Activated T-cell treated with anti-CD3 and anti-CD28 coated beads, Interleukin-2, amount 50 U/mL, for 48 hours (primary cell): ENCODE data around the gene BAHCC1.
A peak's percentile ranks its signal among the peaks of the same experiment; 100 is the strongest.

Source experiments
- DNase-seq, 2 experiments: peaks; one replicate each; pipeline ENCODE4 v3.0.0-alpha.2; 2020

Gene BAHCC1

DNA sequence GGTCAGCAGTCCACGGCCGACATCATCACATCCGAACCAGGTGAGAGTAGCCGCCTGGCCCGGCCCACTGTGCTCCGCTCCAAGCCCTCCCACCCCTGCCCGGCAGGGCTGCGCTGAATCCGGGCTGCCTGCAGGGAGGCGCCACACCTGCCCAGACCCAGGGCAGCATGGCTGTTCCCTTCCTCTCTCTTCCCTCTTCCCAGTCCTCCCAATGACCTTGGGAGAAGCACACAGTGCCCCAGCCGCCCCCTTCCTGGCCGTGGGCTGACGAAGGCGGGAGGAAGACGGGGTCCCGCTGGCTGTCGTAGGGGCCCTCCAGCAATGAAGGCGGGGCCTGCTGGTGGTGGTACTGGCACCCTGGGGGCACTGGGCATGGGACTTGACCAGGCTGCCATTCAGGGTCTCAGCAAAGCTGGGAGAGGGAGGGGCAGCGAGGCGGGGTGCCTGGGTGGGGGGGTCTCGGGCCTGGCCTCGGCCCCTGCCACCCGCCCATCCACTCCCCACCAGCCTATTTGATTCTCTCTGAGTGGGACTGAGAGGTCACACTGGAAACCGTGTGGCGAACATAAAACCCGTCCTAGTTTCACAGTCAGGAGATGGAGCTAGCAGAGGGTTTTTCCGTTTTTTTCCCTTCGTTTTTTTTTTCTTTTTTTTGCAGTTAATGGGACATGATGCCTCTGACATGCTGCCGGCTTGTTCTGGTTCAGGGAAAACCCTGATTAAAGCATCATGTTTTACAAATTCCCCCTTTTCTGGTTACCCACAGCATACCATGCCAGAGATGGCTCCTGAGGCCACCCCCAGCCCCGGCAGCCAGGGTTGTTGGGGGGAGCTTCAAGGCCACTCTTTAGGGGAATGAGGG lies 50.6 kb downstream of the BAHCC1 start:
- DNase-seq: no peak

DNA sequence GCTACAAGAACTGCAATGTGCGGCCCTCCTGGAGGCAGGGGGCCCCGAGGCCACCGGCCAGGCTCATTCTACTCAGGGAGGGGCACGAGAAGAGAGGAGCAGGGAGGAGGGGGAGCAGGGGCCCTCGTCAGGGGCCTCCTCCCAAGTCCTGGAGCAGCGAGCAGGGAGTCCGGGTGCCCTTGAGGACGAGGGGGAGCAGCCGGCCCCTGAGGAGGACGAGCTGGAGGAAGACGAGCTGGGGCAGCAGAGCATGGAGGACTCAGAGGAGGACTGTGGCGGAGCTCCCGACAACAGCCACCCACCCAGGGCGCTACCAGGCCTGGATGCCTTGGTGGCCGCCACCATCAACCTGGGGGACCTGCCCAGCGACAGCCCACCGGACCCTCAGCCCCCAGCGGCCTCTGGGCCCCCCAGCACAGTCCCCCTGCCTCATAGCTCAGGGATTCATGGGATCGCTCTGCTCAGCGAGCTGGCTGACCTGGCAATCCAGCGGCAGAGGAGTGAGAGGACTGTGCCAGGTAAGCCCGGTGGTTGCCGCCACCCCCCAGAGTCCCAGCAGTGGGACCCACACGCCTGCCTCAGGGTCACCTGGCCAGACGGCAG lies 52.2 kb downstream of the BAHCC1 start:
- no peak for DNase-seq

DNA sequence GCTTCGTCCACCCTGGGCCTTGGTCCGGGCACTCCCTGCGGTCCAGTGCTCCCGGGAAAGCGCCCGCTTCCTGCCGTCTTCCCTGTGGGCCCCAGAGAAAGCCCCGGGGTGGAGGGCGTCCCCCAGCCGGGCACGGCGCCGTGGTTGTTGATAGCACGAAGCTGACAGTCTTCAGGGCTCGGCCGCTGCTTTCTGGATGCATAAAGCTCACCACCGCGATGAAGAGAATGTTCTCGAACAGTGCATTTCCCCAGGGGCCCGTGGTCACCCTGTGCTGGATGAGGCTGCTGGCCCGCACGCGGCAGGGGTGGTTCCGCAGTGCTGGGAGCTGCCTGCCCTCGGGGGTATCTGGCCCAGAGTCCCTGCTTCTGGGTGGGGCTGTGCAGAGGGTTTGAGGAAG lies 53.2 kb downstream of the BAHCC1 start:
- DNase-seq: no peak

DNA sequence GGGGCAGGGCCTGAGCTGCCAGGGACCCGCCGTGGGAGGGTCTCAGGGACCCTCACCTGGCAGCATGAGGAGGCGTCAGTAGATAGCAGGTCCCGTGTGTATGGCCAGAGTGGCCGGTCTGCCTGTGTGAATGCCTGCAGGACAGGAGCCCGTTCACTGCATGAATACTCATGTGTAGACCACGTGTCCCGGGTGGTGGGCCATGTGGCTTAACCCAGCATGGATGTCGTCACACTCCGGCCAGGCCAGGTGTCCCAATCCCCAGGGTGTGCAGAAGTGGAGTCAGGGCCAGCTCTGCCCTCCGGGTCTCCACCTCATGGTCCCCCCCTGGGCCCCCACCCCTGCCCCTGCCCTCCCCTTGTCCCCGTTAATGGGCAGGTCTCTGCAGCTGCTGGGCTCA lies 53.7 kb downstream of the BAHCC1 start:
- no peak for DNase-seq

DNA sequence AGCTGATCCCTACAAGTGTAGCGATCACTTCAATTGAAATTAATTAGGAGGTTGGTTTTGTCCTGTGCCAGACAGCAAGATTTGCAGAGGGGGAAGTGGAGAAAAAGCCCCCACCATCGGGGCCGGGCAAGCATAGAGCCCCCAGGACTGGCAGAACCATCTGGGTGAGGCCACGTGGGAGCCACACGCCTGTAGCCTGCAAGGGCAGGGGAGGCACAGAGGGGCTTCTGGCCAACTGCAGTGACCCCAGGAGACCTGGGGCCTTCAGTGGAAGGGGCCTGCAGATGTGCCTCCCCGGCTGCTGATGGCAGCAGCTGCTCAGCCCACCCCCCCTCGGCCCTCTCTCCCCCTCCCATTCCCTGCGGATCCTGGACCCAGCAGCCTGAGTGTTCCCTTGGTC lies 54.1 kb downstream of the BAHCC1 start:
- DNase-seq: no peak

DNA sequence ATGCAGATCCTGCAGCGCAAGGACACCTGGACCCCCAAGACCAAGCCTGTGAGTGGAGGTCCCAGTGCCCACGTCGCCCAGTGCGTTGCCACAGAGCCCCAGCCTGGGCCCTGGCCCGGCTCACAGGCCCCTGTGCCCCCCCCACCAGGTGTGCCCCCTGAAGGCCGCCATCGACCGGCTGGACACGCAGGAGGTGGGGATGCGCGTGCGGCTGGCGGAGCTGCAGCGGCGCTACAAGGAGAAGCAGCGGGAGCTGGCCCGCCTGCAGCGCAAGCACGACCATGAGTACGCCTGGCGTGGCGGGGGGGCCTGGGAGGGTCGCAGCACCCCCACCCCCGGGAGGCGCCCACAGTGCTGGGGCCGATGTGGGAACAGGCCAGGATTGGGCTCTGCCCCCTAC lies 56.6 kb downstream of the BAHCC1 start:
- DNase-seq: no peak

DNA sequence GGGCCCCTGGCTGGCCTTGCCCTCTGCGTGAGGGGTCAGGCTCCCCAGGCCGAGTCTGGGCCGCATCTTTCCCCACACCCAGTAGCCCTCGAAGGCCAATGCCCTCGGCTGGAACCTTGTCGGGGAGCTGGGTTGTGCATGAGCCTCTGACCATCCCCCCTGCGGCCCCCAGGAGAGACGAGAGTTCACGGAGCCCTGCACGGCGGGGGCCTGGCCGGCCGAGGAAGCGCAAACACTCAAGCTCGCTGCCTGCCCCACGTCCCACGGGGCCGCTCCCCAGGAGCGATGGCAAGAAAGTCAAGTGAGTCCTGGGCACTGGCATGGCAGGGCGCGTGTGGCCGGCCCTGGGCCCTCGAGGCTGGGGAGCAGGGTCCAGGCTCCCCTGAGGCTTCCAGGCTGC lies 57.3 kb downstream of the BAHCC1 start:
- no peak for DNase-seq

DNA sequence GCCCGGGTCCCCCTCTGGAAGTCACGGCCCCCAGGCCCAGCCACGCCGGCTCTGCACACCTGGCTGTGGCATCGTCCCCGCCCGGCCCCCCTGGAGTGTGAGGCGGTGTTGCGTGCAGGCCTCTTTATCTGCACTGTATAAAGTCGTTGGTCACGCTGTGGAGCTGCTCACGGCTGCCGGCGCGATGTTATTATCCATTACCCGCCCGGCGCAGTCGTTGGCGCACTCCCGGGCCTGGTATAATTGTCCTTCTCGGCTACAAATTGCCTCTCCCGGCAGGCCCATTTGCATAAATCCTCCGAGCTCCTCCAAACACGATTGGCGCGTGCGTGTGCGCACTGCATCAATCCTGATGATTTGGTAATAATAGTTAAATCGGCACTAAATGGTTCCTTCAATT lies 57.8 kb downstream of the BAHCC1 start:
- no peak for DNase-seq

DNA sequence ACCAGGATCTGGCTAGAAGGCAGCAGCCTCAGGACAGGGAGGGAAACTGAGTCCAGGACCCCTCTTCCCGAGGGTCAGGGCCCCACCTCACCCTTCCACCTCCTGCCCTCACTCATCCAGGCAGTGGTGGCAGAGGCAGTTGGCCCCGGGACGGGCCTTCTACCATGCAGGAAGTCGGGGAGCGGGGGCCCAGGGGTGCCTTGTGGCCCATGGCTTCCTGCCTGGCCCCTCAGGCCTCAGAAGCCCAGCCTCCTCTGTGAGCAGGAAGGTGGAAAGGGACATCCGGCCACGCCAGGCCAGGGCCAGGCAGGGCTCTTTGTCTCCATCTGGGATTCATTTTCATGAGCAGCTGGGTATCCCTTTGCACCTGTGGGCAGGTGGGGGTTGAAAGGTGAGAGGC lies 58.5 kb downstream of the BAHCC1 start:
- peak; percentile 20 to 45 for DNase-seq

DNA sequence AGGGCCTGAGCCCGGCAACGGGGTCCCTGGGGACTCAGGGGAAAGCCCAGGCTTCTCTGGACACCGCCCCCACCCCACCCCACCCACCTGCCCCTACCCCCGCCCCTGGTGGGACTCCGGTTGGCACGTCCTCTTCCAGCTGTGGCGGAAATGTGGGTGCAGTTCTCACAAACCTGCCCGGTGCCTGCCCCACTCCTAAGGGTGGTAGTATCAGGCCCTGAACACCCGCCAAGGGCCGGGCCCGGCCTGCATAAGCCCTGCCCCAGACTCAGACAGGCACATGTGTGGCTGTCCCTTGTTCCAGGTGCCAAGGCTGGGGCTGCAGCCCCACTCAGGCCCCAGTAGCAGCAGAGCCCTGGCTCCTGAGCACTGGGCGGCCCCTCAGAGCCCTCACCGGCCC lies 59.2 kb downstream of the BAHCC1 start:
- DNase-seq: no peak

DNA sequence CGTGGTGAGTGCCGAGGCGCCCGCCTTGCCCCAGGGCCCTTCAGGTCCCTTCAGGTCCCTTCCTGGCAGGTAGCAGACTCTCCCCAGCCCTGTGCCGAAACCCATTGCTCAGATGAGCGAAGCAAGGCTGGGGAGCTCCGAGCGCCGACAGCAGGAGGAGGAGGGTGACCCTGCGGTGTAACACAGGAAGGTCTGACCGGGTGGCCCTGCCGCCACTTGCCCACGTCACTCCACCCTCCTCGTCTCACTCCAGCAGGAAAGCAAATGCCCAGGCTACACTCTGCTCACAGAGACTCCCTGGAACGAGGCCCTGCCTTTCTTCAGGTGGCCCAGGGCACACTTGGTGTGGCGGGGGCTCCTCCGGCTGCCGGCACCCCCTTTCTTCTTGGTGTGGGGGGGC lies 60.1 kb downstream of the BAHCC1 start:
- no peak for DNase-seq

DNA sequence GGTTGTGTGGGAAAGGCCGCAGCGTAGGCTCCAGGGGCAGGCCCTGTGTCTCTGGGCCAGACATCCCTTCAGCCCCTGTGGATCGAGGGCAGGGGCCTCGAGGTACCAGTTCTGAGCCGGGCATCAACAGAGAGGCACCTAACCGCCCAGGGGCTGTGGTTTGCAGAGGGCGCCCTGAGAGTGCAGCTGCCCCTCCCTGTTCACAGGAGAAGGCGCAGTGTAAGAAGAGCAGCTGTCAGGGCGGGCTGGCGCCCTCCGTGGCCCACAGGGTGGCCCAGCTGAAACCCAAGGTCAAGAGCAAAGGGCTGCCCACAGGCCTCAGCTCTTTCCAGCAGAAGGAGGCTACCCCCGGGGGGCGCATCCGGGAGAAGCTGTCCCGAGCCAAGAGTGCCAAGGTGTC lies 60.8 kb downstream of the BAHCC1 start:
- DNase-seq: no peak

DNA sequence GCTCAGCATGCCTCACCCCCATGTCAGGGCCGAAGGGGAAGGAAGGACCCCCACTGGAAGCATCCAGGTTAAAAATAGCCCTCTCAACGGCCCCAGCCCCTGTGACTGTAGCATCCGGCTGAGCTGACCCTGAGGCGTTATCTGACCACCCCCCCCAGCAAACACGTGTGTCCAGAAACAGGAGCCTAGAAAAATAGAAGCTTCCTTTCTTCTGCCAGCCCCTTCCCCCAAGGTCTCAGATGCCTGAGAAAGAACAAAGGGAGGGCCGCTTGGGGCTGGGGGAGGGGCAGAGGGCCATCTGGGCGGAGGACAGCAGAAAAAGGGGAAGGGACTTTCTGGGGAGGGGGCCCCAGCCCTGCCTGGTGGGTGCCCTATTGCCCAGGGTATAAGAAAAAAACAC lies 61.5 kb downstream of the BAHCC1 start:
- DNase-seq: no peak

DNA sequence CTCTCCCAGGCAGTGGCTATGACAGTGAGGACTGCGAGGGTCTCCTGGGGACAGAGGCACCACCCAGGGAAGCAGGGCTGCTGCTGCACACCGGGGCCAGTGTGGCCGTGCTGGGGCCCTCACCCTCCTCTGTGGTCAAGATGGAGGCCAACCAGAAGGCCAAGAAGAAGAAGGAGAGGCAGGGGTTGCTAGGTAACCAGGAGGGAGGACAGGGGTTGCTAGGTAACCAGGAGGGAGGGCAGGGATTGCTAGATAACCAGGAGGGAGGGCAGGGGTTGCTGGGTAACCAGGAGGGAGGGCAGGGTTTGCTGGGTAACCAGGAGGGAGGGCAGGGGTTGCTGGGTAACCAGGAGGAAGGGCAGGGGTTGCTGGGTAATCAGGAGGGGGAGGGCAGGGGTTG lies 62.1 kb downstream of the BAHCC1 start:
- no peak for DNase-seq

DNA sequence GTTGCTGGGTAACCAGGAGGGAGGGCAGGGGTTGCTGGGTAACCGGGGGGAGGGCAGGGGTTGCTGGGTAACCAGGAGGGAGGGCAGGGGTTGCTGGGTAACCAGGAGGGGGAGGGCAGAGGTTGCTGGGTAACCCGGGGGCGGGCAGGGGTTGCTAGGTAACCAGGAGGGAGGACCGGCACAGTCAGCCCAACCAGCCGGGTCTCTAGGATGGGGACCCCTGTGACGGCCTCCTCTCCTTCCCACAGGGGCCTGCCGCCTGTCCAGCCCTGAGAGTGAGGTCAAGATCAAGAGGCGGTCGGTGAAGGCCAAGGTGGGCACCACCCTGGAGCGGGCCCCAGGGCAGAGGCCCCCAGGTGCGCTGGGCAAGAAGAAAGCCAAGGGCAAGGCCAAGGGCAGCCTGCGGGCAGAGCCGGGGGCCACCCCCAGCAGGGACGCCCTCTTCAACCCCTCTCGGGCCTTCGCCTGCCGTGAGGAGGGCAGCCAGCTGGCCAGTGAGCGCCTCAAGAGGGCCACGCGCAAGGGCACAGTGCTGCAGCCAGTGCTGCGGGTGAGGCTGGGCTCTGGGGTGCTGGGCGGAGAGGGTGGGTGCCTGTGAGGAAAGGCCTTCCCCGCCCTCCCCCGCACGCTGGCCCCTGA lies 62.8 kb downstream of the BAHCC1 start:
- DNase-seq: no peak

DNA sequence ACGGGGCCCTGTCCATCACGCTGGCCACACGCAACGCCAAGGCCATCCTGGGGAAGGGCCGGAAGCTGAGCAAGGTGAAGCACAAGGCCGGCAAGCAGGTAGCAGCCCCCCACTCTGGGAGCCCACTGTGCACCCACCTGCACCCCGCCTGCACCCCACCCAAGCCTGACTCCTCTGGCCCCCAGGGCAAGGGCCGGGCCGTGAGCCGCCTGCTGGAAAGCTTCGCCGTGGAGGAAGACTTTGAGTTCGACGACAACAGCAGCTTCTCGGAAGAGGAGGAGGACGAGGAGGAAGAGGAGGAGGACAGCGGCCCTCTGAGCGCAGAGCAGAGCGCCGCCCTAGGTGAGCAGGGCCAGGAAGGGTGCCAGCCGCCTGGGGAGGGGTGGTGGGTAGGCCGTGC lies 63.4 kb downstream of the BAHCC1 start:
- DNase-seq: no peak

DNA sequence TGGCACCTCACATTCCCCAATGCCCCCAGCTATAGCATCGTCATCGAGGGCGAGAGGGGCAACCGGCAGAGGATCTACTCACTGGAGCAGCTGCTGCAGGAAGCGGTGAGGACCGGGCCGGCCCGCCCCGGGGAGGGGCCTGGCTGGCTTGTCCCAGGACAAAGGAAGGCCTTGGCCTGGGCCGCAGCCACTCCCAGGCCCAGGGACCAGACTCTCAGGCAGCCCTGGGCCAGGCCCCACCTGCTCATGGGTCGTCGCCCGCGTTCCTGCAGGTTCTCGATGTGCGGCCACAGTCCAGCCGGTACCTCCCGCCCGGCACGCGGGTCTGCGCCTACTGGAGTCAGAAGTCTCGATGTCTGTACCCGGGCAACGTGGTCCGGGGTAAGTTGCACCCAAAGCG lies 64.0 kb downstream of the BAHCC1 start:
- no peak for DNase-seq

DNA sequence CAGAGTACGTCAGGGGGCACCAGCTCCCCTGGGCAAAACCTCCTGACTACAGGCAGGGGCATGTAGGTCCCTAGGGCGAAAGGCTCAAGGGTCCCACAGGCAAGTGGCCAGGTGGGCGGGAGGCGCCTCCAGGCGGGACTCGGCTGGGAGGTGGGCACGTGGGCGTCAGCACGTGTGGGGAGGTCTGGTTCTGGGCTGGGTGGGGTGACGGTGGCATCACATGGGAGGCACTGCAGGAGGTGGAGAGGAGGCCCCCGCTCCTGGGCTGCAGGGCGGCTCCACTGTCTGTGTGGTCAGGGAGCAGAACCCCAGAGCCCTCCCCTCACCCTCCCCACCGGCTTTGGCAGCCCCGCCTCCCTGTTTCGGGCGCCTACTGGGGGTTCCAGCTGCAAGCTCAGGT lies 64.6 kb downstream of the BAHCC1 start:
- DNase-seq: no peak

DNA sequence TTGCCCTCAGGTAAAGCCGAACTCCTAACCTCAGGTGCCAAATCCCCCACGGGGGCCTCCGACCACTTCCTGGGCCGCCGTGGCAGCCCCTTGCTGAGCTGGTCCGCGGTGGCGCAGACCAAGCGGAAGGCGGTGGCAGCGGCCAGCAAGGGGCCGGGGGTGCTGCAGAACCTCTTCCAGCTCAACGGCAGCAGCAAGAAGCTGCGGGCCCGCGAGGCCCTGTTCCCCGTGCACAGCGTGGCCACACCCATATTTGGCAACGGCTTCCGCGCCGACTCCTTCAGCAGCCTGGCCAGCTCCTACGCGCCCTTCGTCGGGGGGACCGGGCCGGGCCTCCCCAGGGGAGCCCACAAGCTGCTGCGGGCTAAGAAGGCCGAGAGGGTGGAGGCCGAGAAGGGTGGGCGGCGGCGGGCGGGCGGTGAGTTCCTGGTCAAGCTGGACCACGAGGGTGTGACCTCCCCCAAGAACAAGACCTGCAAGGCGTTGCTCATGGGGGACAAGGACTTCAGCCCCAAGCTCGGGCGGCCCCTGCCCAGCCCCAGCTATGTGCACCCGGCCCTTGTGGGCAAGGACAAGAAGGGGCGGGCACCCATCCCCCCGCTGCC lies 65.7 kb downstream of the BAHCC1 start:
- DNase-seq: no peak

DNA sequence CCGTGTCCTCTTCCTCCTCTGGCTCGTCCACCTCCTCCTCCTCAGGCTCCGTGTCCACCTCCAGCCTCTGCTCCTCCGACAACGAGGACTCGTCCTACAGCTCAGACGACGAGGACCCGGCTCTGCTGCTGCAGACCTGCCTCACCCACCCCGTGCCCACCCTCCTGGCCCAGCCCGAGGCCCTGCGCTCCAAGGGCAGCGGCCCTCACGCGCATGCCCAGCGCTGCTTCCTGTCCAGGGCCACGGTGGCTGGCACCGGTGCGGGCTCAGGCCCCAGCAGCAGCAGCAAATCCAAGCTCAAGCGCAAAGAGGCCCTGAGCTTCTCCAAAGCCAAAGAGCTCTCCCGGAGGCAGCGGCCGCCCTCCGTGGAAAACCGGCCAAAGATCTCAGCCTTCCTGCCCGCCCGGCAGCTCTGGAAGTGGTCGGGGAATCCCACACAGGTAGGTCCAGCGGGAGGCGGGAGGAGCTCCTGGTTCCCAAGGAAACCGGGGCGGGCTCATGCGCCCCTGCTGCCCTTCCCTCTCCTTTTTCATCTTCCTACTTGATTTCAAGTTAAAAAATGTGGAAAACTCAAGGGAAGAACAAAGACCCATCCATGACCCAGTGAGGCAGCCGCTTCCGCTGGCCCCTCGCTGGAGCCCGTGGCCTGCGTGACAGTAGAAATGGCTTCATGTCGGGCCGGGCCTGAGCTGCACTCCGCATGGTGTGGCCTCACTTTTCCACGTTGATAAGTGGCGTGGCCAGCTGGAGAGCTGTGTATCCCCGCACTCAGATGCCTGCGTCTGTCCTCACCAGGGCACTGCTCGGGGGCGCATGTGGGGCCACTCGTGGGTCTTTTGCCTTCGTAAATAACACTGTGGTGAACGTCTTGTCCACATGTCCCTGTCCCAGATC lies 66.6 kb downstream of the BAHCC1 start:
- DNase-seq: no peak

DNA sequence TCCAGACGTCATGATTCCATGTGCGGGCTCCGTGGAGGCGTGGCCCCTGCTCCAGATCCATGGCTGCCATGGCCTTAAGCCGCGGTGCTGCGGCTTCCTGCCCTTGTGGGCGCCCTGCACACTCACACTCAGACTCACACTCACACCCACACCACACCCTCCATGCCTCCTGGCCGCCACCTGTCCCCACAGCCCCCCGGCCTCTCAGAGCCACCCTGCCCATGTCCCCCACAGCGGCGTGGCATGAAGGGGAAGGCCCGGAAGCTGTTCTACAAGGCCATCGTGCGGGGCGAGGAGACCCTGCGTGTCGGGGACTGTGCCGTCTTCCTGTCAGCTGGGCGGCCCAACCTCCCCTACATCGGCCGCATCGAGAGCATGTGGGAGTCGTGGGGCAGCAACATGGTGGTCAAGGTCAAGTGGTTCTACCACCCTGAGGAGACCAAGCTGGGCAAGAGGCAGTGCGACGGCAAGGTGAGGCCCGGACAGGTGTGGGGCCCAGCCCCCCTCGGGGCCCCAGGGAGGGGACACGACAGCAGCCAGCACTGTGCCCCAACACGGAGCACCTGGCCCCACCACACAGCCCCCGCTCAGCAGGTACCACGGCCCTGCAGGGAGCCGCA lies 67.4 kb downstream of the BAHCC1 start:
- DNase-seq: no peak

DNA sequence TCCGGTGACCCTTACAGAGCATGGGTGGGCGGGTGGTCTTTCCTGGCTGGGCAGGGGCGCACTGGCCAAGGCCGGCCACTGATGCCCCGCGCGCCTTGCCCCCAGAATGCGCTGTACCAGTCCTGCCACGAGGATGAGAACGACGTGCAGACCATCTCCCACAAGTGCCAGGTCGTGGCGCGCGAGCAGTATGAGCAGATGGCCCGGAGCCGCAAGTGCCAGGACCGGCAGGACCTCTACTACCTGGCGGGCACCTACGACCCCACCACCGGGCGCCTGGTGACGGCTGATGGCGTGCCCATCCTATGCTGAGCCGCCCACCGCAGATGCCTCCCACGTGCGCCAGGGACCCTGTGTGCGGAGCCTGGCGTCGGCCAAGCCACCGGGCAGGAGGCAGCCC lies 68.2 kb downstream of the BAHCC1 start:
- DNase-seq: no peak
